ENCODE results near the gene RBM6.

DNA sequence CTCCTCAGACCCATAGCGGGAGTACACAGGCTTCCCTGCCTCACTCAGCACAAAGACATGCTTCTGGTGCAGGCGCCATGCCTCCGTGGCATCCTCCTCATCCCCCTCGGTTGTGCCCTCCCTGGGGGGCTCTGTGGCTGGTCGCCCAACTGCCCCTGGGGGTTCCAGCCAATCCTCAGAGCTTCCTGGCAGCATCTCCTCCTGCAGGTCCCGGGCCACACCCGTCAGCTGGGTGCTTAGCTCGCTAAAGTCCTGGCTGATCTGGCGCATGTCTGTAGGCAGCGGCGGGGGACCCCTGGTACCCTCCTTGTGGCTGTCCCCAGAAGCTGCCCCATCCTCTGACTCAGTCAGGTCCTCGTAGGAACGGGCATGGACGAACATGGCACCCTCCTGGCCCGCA, 28.3 kb upstream of the RBM6 start:
- TF ChIP-seq POLR2A (IDR thresholded peaks at IDR 0.05): no peak
- TF ChIP-seq, protein P1, sequence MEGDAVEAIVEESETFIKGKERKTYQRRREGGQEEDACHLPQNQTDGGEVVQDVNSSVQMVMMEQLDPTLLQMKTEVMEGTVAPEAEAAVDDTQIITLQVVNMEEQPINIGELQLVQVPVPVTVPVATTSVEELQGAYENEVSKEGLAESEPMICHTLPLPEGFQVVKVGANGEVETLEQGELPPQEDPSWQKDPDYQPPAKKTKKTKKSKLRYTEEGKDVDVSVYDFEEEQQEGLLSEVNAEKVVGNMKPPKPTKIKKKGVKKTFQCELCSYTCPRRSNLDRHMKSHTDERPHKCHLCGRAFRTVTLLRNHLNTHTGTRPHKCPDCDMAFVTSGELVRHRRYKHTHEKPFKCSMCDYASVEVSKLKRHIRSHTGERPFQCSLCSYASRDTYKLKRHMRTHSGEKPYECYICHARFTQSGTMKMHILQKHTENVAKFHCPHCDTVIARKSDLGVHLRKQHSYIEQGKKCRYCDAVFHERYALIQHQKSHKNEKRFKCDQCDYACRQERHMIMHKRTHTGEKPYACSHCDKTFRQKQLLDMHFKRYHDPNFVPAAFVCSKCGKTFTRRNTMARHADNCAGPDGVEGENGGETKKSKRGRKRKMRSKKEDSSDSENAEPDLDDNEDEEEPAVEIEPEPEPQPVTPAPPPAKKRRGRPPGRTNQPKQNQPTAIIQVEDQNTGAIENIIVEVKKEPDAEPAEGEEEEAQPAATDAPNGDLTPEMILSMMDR (IDR thresholded peaks at IDR 0.05): no peak
- no peak for TF ChIP-seq POLR2AphosphoS5 (IDR thresholded peaks at IDR 0.05)
- TF ChIP-seq EP300 (IDR thresholded peaks at IDR 0.05): no peak

Measured in upper lobe of left lung (tissue), 4 donors.